VCaP (cell line): Measurements from ENCODE around the gene ACIN1.

Experiments
- H3K27ac ChIP-seq: fragments of 450-650 bp; 2 replicates; pipeline ENCODE4 v1.5.1; 2017
- TF ChIP-seq, protein P1 (sequence below): fragments of 450-650 bp; conservative IDR thresholded peaks from 2 replicates; pipeline ENCODE4 v1.5.1; 2017; ENCODE audit warnings: mild to moderate bottlenecking, moderate library complexity

The ACIN1 gene

DNA sequence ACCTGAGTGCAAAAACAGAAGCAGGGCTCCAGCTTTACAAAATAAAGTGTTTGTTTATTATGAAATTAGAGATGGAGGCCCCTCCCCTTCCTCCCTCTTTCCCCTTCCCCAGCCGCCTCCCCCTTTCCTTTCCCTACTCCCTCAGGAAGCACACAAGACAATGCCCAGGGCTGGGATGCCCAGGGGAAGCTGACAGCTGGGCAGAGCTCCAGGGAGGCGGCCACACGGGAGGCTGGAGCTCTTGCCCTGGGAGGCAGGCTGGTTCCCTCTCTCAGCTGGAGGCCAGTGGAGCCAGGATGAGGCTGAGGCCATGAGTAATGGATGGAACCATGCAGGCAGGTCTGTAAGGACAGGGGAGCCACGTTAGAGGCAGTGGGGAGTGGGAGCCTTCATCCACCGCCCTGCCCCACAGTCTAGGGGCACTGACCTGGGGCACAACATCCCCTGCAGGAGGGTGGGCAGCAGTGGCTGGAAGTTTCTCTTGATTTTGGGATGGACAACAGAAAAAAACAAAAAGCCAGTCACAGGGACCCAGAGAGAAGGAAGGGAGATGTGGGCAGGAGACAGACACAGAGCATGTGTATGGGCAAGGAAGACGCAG lies 47.8 kb downstream of the ACIN1 start:
- H3K27ac ChIP-seq: no peak overlapping the region
- TF ChIP-seq, protein P1, sequence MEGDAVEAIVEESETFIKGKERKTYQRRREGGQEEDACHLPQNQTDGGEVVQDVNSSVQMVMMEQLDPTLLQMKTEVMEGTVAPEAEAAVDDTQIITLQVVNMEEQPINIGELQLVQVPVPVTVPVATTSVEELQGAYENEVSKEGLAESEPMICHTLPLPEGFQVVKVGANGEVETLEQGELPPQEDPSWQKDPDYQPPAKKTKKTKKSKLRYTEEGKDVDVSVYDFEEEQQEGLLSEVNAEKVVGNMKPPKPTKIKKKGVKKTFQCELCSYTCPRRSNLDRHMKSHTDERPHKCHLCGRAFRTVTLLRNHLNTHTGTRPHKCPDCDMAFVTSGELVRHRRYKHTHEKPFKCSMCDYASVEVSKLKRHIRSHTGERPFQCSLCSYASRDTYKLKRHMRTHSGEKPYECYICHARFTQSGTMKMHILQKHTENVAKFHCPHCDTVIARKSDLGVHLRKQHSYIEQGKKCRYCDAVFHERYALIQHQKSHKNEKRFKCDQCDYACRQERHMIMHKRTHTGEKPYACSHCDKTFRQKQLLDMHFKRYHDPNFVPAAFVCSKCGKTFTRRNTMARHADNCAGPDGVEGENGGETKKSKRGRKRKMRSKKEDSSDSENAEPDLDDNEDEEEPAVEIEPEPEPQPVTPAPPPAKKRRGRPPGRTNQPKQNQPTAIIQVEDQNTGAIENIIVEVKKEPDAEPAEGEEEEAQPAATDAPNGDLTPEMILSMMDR: no peak

DNA sequence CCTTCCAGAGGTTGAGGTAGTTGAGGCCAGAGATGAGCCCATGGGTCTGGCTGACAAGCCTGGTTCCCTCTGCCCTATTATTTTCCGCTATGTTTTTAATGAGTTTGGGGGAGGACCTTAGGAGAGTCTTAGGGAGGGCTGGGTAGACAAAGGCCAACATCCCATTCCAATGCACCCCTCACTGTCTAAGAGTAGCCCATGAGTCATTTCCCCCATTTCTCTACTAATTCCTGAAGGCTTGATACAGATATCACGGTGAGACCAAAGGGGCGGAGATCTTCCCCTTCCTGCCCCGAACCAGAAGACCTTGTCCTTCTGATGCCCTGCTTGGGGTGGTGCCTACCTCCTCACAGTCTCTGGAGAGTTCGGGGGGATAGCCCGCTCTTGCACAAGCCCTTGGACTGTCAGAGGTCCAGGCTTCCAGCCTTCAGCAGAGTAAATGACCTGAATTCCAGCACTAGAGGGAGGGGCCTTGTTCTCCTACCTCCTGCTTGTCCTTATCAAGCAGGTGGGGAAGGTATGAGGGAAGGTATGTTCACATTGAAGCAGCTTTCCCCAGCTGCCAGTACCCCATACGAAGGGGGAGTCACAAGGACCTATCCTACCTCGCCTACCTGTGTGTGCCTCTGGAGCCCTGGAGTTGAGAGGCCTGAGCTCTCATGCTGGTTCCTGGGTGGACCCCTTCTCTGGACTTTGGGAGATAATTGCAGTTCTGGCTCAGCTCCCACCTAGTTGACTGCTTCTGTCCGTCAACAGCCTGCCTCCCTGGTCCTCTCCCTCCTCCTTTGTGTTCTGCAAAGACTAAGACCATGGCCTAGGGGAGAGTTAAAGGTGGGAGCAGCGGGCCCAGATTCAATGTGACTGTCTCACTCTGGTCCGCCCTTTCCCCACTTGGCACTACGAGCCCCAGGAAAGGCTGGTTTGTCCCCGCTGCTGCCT lies 49.2 kb downstream of the ACIN1 start:
- TF ChIP-seq, protein P1: no peak
- no peak overlapping the region for H3K27ac ChIP-seq

DNA sequence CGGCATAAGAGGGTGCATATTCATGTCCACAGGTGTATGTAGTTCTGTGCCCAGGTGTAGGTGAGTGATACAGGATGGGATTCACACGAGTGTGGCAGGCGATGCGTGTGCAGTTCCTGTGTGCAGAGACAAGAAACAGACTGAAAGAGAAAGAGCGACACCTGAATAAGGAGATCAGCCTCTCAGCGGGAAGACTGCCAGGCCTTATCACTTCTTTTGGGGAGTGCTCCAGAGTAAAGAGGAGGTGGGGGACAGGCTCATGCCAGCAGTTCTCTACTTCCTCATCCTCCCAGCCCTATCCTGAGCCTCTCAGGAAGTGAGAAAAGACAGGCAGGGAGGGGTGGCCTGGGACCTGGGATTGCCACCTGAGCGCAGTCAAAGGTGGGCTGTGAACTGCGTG lies 50.1 kb downstream of the ACIN1 start:
- H3K27ac ChIP-seq: no peak overlapping the region
- TF ChIP-seq, protein P1: no peak

DNA sequence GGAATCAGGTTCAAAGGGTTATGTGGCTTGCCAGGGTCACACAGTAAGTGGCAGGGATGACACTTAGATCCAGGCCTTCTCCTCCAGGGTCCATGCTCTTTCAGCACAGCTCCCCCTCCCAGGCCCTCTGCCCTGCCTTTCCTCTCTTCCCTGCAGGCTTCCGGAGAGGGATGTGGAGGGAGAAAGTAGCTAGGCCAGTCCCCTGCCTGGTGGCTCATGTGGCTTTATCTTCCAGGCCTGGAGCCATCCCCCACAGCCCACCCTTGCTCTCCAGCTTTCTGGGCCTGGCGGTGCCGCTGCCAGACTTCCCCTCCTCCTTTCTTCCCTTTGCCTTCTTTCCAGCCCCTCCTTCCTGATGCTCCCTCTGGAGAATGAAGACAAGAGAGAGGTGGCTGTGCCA lies 51.2 kb downstream of the ACIN1 start:
- no peak overlapping the region for H3K27ac ChIP-seq
- TF ChIP-seq, protein P1: no peak

DNA sequence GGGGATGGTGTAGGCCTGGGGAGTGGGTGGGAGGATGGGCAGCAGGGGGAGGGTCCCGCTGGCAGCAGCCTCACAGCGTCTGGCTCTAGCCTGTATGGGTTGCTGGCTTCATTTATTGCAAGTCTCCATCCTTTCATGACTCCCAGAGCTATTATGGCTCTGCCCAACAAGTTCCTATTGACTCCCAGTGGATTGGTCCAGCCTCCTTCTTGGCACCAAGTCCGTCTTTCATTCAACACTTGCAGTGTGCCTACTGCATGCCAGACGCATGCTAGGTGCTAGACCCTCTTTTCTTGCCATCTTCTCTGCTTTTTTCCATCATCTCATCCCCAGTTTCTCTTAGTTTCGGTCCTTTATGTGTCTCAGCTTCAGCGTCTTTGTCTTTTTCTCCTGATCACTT lies 51.8 kb downstream of the ACIN1 start:
- no peak overlapping the region for H3K27ac ChIP-seq
- TF ChIP-seq, protein P1: no peak

DNA sequence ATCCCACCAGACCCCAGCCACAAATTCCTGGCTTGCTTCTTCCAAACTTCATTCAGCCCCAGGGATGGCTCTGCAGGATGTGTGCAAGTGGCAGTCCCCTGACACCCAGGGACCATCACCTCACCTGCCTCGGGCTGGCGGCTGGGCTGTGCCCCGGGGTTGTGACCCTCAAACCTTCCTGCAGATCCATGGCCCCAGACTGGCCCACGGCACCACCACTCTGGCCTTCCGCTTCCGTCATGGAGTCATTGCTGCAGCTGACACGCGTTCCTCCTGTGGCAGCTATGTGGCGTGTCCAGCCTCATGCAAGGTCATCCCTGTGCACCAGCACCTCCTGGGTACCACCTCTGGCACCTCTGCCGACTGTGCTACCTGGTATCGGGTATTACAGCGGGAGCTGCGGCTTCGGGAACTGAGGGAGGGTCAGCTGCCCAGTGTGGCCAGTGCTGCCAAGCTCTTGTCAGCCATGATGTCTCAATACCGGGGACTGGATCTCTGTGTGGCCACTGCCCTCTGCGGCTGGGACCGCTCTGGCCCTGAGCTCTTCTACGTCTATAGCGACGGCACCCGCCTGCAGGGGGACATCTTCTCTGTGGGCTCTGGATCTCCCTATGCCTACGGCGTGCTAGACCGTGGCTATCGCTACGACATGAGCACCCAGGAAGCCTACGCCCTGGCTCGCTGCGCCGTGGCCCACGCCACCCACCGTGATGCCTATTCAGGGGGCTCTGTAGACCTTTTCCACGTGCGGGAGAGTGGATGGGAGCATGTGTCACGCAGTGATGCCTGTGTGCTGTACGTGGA lies 52.6 kb downstream of the ACIN1 start, which contains the start of gene PSMB11:
PSMB11 (plus strand) TSS at position 51 of the 804 bp plus-strand sequence; CDS start at position 65, 14 bp downstream.
- TF ChIP-seq, protein P1: no peak
- H3K27ac ChIP-seq: no peak within 1 kb of the TSS

DNA sequence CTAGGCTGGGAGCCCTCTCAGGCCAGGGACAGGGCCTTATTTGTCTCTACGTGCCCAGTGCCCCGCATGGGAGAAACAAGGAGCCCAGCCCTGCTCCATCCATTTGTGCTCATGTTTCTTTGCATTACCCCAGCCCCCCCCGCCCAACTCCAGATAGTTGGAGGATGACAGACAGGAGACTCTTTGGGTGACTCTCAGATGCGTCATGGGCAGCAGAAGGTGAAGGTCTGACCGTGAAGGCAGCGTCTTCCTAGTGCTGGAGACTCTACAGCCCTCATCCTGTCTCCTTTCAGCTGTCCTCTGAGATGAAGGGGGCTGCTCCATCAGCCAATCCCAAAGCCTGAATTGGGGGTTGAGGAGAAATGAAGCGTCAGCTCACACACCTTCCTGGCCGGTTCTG lies 53.2 kb downstream of the ACIN1 start:
- TF ChIP-seq, protein P1: no peak
- no peak overlapping the region for H3K27ac ChIP-seq
